Motor neuron (in vitro differentiated cells): ENCODE results near the gene BMP2K. TPM values are rescaled to one million over a fixed set of nuclear protein-coding genes. Genes with fewer than 3 reads are reported as not detected.
"Not testable (repeated sequence)": the region's sequence is repeated elsewhere in the genome, so short reads cannot be mapped to it uniquely, and the experiment has no call there.

Experiments used
- ATAC-seq, 8 experiments: fragments of 200-7000 bp; cut with Tn5 transposase; replicated peaks in 6 of 8; 2 replicates each; pipeline ENCODE4 v1.8.0; 2021; ENCODE audit warnings: mild to moderate bottlenecking in 8 of 8, moderate library complexity in 8 of 8
- H3K27ac ChIP-seq, 2 donors: fragments of 250-450 bp; sonication (Bioruptor Pico); 2 replicates each; pipeline ENCODE4 v1.9.0; 2021; ENCODE audit warnings: antibody characterized with exemption in 2 of 2, mild to moderate bottlenecking in 2 of 2, moderate library complexity in 1 of 2
- H3K4me1 ChIP-seq, 2 donors: fragments of 250-450 bp; sonication (Bioruptor Pico); replicated peaks in 1 of 2; 2 replicates each; pipeline ENCODE4 v1.6.1; 2021; ENCODE audit warnings: antibody characterized with exemption in 2 of 2, mild to moderate bottlenecking in 2 of 2, moderate library complexity in 1 of 2
- H3K4me3 ChIP-seq, 5 donors: fragments of 250-450 bp; sonication (Bioruptor Pico); 2 replicates each; pipeline ENCODE4 v1.9.0; 2021; ENCODE audit warnings: antibody characterized with exemption in 5 of 5, mild to moderate bottlenecking in 5 of 5, moderate library complexity in 4 of 5
- WGBS, 10 experiments: fragments of 450-650 bp; shearing (Covaris generic); methylation state at CpG; one replicate each; pipeline ENCODE4 v1.0.0; 2022; 5-methylcytosine and 5-hydroxymethylcytosine counted together
- in situ Hi-C, 9 experiments: fragments of 400-800 bp; cut with MboI; loops; one replicate each; pipeline ENCODE4 v1.15.0; 2021; ENCODE audit warnings: low sequenced_read_pairs in 9 of 9, low pct_unique_long_range_greater_than_20kb in 2 of 9; ENCODE audit not compliant: unreplicated experiment in 9 of 9
- total RNA-seq, 8 experiments: library from RNA; unstranded; fragments of 300-600 nt; gene quantifications; 2 replicates each; pipeline versions ENCODE4 v1.2.3 to v1.2.4, GENCODE V29; 2022

BMP2K gene
- total RNA-seq, 8 experiments from 2014 or later: 10.4 to 41.7 (median 17.4) TPM

- Histone ChIP-seq H3K27ac (no peak overlapping the region), H3K4me1 (no peaks in the 10 kb centered on the region), H3K4me3 (no peak overlapping the region)
- WGBS, 10 experiments: 8 to 50% (median 36%) methylated on average over 1 to 3 of the region's 3 CpGs; no CpG with 5 or more reads in 2 of the 10 experiments
- in situ Hi-C loops: loop anchor here in 5 of 9 experiments (25.0 kb wide), 2 partner anchors 252 to 902 kb away; no protein-coding TSS in a partner anchor
- ATAC-seq: peak in 3 of 8 experiments; percentile 45 to 80 (median 57)
Measured at GRCh38 chr4:78864405-78865024, 88.4 kb downstream of the BMP2K start.

DNA sequence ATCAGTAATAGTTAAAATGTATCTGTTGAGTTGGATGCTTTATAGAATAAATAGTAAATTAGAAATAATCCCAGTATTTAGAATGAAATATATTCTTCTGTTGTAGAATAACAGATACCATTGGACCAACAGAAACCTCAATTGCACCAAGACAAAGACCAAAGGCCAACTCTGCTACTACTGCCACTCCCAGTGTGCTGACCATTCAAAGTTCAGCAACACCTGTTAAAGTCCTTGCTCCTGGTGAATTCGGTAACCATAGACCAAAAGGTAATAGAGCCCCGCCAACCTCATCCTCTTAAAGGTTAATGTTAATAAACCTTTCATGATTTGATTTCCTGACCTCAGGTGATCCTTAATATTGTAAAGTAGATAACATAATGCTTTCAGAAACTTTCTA lies 89.3 kb downstream of the BMP2K start:
- Histone ChIP-seq H3K27ac (no peak overlapping the region), H3K4me1 (no peaks in the 10 kb centered on the region), H3K4me3 (no peak overlapping the region)
- 80 to 100% (median 100%) methylated on average over 1 to 2 of the region's 2 CpGs; no CpG with 5 or more reads in 1 of the 10 experiments for WGBS, 10 experiments
- ATAC-seq: no peak
- in situ Hi-C loops: loop anchor here in 5 of 9 experiments (25.0 kb wide), 2 partner anchors 253 to 903 kb away; no protein-coding TSS in a partner anchor

- not testable (repeated sequence) for H3K4me1 ChIP-seq, H3K27ac ChIP-seq, H3K4me3 ChIP-seq, ATAC-seq
- WGBS, 10 experiments: 95 to 100% (median 100%) methylated on average over 1 to 4 of the region's 5 CpGs; no CpG with 5 or more reads in 6 of the 10 experiments
- in situ Hi-C loops: loop anchor here in 5 of 9 experiments (25.0 kb wide), 2 partner anchors 256 to 906 kb away; no protein-coding TSS in a partner anchor
Measured at GRCh38 chr4:78868712-78869111, 92.6 kb downstream of the BMP2K start.

GRCh38 chr4:78870056-78870455 lies 93.9 kb downstream of the BMP2K start:
- ATAC-seq: no peak
- H3K27ac ChIP-seq: no peak overlapping the region
- no peak overlapping the region for H3K4me3 ChIP-seq
- H3K4me1 ChIP-seq: no peaks in the 10 kb centered on the region
- in situ Hi-C loops: loop anchor here in 5 of 9 experiments (25.0 kb wide), 2 partner anchors 258 to 908 kb away; no protein-coding TSS in a partner anchor

- H3K4me3 ChIP-seq: no peak overlapping the region
- no peak for ATAC-seq
- no peaks in the 10 kb centered on the region for H3K4me1 ChIP-seq
- 73 to 100% (median 91%) methylated on average over 2 to 5 of the region's 5 CpGs for WGBS, 10 experiments
- no peak overlapping the region for H3K27ac ChIP-seq
- in situ Hi-C loops: no loop called here
Measured at GRCh38 chr4:78876568-78877320, 100.6 kb downstream of the BMP2K start.

GRCh38 chr4:78878031-78878430 lies 101.9 kb downstream of the BMP2K start:
- 83 to 100% (median 100%) methylated on average over 1 of the region's 1 CpG; no CpG with 5 or more reads in 1 of the 10 experiments for WGBS, 10 experiments
- no peak for ATAC-seq
- Histone ChIP-seq H3K4me1 (no peaks in the 10 kb centered on the region), H3K4me3 (no peak overlapping the region), H3K27ac (no peak overlapping the region)
- in situ Hi-C loops: no loop called here

DNA sequence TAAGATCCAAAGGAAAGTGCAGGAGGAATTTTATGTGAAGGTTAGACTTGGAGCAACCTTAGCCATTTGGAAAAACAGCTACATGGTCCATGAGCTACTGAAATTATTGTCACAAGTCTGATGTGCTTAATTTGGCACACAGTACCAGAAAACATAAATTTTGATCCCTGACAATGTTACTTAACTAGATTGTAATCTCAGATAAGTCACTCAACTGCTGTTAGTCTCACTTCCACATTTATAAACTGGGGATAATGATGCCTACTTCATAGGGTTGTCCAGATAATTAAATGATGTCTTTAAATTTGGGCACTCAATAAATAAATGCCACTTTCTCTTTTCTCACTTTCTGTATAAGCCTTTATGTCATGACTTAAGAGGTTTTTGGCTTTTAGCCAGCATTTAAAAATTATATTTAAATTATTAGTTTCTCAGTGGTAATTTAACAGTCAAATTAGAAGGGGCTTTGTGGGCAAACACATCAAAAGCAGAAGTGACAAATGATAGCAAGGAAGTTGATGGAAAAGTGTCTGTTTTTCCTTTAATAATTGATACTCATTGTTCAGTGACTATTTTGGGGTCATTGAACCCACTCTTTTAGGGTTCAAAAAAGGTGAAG lies 104.8 kb downstream of the BMP2K start:
- H3K4me3 ChIP-seq: no peak overlapping the region
- in situ Hi-C loops: no loop called here
- ATAC-seq: no peak
- no peak overlapping the region for H3K27ac ChIP-seq
- no peaks in the 10 kb centered on the region for H3K4me1 ChIP-seq

GRCh38 chr4:78885598-78885997 lies 109.4 kb downstream of the BMP2K start:
- in situ Hi-C loops: no loop called here

DNA sequence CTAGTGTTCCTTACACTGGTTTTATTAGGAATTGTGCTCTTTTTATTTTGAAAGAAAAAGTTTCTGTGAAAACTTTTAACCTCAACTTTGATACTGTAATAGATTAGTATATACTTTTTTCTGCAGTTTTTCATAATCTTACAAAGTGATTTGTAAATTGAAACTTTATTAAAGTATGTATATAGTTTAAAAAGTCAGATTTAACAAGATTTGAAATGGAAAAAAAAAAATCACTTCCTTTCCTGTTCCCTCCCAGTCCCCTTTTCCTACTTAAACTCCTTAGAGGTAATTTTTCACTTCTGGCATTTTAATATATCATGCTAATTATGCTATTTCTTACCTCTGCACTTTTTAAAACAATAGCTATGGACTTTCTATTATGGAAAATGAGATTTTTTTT lies 113.8 kb downstream of the BMP2K start:
- no peaks in the 10 kb centered on the region for H3K4me1 ChIP-seq
- no peak overlapping the region for H3K4me3 ChIP-seq
- no peak overlapping the region for H3K27ac ChIP-seq
- in situ Hi-C loops: no loop called here
- ATAC-seq: no peak

More at GRCh38 chr4:78885598-78885997, 109.4 kb downstream of the BMP2K start:
- Histone ChIP-seq H3K27ac (no peak overlapping the region), H3K4me1 (no peaks in the 10 kb centered on the region), H3K4me3 (no peak overlapping the region)
- no peak for ATAC-seq

DNA sequence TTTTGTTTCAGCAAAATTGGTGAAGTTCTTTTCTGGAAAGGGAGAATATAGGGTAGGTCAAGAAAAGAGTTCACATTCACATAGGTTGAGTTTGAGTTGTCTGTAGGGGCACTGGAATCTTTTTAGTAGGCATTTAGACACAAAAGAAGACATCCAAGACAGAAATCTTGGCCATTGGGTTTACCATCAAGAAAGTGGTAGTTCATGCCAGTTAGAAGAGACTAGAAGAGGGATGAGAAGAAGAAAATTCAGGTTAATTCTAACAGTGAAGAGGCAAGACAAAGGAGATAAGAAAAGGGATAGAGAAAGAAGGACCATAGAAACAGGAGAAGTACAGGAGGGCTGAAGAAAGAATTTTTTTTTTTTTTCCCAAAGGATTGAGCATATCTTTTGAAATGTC lies 123.2 kb downstream of the BMP2K start:
- in situ Hi-C loops: no loop called here
- no peak for ATAC-seq
- Histone ChIP-seq H3K4me1 (peaks cover 0 to 2% of the 10 kb centered on the region in 2 donors), H3K4me3 (no peak overlapping the region), H3K27ac (no peak overlapping the region)

DNA sequence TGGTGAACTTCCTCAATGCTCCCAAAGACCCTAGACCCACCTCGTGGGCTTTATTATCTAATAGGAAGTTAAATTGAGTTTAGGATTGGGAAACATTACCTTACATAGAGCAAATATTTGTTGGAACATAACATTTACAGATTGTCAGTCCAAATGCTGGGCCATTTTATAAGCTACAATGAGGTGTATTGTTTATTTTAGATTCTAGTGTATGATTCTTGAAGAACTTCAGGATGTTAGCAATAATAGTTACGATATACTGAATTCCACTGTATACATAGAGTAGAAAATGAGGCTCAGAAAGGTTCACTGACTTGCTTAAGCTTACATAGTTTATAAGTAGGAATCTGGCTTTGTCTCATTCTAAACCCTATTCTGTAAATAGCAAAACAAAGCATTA lies 125.7 kb downstream of the BMP2K start:
- in situ Hi-C loops: no loop called here
- 67 to 100% (median 92%) methylated on average over 1 to 2 of the region's 2 CpGs for WGBS, 10 experiments
- Histone ChIP-seq H3K4me1 (peaks cover 0 to 2% of the 10 kb centered on the region in 2 donors), H3K27ac (no peak overlapping the region), H3K4me3 (no peak overlapping the region)
- no peak for ATAC-seq

GRCh38 chr4:78902298-78902697 lies 126.1 kb downstream of the BMP2K start:
- in situ Hi-C loops: no loop called here
- Histone ChIP-seq H3K4me1 (no peaks in the 10 kb centered on the region), H3K4me3 (no peak overlapping the region), H3K27ac (no peak overlapping the region)
- WGBS, 10 experiments: 50 to 100% (median 86%) methylated on average over 1 of the region's 1 CpG; no CpG with 5 or more reads in 3 of the 10 experiments
- peak in 2 of 8 experiments; percentile 33 to 37 for ATAC-seq

- in situ Hi-C loops: no loop called here
- no peak overlapping the region for H3K4me3 ChIP-seq
- no peaks in the 10 kb centered on the region for H3K4me1 ChIP-seq
- ATAC-seq: no peak
- H3K27ac ChIP-seq: no peak overlapping the region
- 73 to 100% (median 90%) methylated on average over 1 of the region's 1 CpG for WGBS, 10 experiments
Measured at GRCh38 chr4:78904143-78904542, 128.0 kb downstream of the BMP2K start.
